Omental fat pad (tissue), 4 donors: ENCODE measurements around the gene LUZP1. TPM values are rescaled to one million over a fixed set of nuclear protein-coding genes. Genes with fewer than 3 reads are reported as not detected.

ENCODE experiments used
- ATAC-seq: fragments of 150-250 bp; one replicate; pipeline ENCODE4 v1.9.1; 2016; ENCODE audit warnings: mild to moderate bottlenecking, moderate library complexity; ENCODE audit not compliant: low FRiP score
- DNase-seq: peaks from one replicate; pipeline ENCODE4 v3.0.0-alpha.2; 2019; ENCODE audit warnings: low spot score
- total RNA-seq, 4 donors: library from RNA; depleted of rRNA; stranded (reverse); fragments of >200 nt; gene quantifications; one replicate each; pipeline ENCODE4 v1.1.0, GENCODE V29; 2016
- TF ChIP-seq, protein P1 (sequence below), 3 donors: fragments of 450-650 bp; IDR thresholded peaks; one replicate each; pipeline ENCODE4 v1.5.1; 2016 to 2017; ENCODE audit warnings: antibody characterized with exemption in 3 of 3, mild to moderate bottlenecking in 3 of 3, moderate library complexity in 2 of 3

LUZP1 gene
- total RNA-seq, 4 donors from 2014 or later, result 20.9 to 35.9 (median 31.3) TPM

DNA sequence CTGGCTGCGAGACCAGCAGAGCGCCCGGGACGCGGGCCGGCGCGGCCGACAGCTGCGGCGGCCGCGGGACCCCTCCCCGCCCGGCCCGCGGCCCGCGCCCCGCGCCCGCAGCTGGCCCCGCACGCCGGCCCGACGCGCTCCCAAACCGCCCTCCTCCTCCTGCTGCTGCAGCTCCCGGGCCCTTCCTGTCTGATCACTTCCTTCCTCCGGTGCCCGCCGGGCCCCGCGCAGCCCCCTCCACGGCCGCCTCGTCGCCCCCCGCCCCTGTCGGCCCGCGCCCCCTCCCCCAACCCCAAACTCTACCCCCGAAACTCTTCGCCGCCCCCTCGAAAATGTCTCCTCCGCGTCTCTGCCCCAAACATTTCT is 594 bp downstream of the LUZP1 start:
- no peak for DNase-seq
- TF ChIP-seq, protein P1, sequence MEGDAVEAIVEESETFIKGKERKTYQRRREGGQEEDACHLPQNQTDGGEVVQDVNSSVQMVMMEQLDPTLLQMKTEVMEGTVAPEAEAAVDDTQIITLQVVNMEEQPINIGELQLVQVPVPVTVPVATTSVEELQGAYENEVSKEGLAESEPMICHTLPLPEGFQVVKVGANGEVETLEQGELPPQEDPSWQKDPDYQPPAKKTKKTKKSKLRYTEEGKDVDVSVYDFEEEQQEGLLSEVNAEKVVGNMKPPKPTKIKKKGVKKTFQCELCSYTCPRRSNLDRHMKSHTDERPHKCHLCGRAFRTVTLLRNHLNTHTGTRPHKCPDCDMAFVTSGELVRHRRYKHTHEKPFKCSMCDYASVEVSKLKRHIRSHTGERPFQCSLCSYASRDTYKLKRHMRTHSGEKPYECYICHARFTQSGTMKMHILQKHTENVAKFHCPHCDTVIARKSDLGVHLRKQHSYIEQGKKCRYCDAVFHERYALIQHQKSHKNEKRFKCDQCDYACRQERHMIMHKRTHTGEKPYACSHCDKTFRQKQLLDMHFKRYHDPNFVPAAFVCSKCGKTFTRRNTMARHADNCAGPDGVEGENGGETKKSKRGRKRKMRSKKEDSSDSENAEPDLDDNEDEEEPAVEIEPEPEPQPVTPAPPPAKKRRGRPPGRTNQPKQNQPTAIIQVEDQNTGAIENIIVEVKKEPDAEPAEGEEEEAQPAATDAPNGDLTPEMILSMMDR (IDR thresholded peaks at IDR 0.05), result no peak
- ATAC-seq, result peak; percentile 16

DNA sequence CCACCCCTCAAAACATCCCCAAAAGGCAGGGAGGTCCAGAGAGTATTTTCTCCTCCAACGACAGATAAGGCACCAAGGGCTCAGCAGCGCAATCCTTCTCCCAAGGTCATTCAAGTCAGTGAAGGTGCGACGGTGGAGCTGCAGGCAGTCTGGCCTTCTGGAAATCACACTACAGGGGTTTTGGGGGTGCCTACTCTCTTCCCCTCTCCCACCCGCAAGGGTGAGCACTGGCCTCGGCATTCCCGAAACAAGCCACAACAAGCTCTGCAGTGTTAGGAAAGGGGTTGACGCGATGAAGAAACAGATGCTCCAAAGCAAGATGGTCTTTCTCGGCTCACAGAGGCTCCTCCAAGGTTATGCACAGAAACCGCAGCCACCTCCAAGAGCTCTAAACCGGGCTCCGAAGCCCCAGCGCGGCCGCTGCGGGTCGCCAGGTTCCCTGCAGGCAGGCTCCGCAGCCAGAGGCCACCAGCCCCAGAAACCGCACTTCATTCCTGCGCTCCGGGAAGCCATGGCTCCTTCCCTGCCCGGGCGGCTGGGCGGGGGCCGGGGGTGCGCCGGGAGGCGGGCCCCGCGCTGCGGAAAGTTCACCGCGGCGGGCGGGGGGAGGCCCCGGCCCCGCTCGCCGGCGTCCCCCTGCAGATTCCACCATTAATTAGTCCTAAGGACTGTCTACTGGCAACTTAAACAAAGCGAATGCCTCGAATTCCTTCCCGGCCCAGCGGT is 1.1 kb downstream of the LUZP1 start:
- TF ChIP-seq, protein P1 (IDR thresholded peaks at IDR 0.05), result no peak
- no peak for DNase-seq

DNA sequence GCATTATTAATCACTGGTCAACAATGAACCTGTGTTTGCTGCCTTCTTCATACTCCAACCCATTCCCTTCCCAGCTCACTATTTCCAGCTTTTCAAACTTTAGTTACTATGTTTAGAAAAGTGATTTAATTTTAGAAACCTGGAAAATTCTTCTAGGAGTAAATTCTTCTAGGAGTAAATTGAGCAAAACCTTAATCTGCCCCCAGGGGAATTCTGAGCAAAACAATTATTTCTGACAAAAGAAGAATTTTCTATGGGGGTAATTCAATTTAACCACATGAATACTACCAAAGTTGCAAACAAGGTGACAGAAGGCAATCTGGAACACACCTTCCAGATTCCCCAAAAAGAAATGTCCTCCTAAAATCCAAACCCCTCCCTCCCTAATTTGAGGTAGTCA is 1.8 kb downstream of the LUZP1 start:
- TF ChIP-seq, protein P1 (IDR thresholded peaks at IDR 0.05), result no peak
- DNase-seq, result no peak
- no peak for ATAC-seq

More for the DNA sequence above, 1.1 kb downstream of the LUZP1 start:
- ATAC-seq, result peak; percentile 45

DNA sequence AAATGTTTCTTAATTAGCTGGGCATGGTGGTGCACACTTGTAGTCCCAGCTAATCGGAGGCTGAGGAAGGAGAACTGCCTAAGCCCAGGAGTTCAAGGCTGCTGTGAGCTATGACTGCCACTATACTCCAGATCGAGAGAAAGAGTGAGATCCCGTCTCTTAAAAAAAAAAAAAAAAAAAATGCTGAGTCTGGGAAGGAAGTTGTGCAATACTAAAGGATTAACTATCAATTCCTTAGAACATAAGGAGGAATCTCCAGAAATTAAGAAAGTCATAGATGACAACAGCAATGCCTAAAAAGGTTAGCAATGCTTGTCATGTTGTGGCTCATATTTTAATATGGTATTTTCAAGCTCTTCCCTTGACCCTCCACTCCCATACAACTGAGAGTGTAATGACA is 5.3 kb downstream of the LUZP1 start:
- no peak for ATAC-seq
- TF ChIP-seq, protein P1 (IDR thresholded peaks at IDR 0.05), result no peak
- DNase-seq, result no peak

DNA sequence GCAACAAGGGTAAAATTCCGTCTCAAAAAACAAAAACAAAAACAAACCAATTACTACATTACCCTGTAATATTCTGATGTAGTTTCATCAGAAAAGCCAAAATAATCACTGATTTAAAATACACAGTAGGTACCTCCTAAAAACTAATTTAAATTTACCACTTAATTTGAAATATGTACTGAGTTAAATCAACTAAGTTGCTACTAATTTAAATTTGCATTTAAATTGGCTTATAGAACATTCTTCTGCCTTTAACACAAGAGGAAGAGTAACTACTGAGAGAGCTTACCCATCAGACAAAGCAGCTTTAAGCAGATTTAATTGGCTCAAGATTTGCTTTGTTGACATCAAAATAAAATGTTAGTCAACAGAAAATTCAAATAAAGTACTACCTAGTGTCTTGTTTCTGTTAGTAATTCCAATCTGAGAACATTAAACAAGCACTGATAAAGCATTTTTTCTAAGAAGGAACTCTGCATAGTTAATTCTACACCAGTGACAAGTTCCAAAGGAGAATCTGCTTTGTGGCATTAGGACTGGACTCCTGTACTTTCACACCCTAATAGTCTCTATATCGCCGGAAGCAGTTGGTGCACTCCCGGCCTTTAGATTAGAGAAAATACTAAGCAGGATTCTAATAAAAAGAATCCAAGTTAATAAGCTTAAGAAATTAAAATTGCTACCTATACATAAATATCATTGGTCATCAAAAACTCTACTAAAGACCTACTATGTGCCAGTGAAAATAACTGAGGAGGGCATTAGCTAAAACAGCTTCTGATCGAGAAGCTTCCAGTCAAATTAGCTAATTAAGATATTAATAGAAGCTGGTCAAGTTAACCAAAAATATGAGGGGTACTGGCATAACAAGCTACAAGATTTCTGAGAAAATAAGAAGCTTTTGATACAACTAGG is 8.4 kb downstream of the LUZP1 start:
- DNase-seq, result no peak
- no peak for ATAC-seq
- TF ChIP-seq, protein P1 (IDR thresholded peaks at IDR 0.05), result no peak

DNA sequence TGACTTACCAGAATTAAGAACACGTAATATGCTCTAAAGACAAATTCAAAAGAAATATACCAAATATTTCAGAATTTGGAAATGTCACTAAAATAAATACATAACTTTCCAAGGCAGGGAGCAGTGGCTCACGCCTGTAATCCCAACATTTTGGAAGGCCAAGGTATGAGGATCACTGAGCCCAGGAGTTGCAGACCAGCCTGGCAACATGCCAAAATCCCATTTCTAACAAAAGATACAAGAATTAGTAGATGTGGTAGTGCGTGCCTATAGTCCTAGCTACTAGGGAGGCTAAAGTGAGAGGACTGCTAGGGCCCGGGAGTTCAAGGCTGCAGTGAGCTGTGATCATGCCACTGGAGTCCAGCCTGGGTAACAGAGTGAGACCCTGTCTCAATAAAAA is 11.7 kb downstream of the LUZP1 start:
- TF ChIP-seq, protein P1 (IDR thresholded peaks at IDR 0.05), result no peak
- no peak for DNase-seq
- ATAC-seq, result no peak
